IgD-negative memory B cell (primary cell): Measurements from ENCODE around the gene VSTM5. TPM values are rescaled to one million over a fixed set of nuclear protein-coding genes. Genes with fewer than 3 reads are reported as not detected.
A peak's percentile ranks its signal among the peaks of the same experiment; 100 is the strongest.

Experiments used
- H3K27ac Mint-ChIP-seq, 3 donors: one replicate each; pipeline ENCODE4 v1.8.0; 2020 to 2022; ENCODE audit warnings: mild to moderate bottlenecking in 3 of 3, mixed read lengths in 3 of 3, moderate library complexity in 1 of 3
- H3K27me3 Mint-ChIP-seq: one replicate; pipeline ENCODE4 v1.8.0; 2021; ENCODE audit warnings: mixed read lengths
- H3K36me3 Mint-ChIP-seq: one replicate; pipeline ENCODE4 v1.8.0; 2020; ENCODE audit warnings: mild to moderate bottlenecking, mixed read lengths
- H3K4me1 Mint-ChIP-seq, 3 donors: one replicate each; pipeline ENCODE4 v1.8.0; 2020 to 2022; ENCODE audit warnings: mixed read lengths in 3 of 3, mild to moderate bottlenecking in 1 of 3
- H3K4me3 Mint-ChIP-seq, 4 donors: one replicate each; pipeline ENCODE4 v1.8.0; 2020 to 2022; ENCODE audit warnings: mild to moderate bottlenecking in 4 of 4, mixed read lengths in 4 of 4, moderate library complexity in 3 of 4
- H3K9me3 Mint-ChIP-seq, 3 donors: one replicate each; pipeline ENCODE4 v1.8.0; 2020 to 2021; ENCODE audit warnings: mixed read lengths in 3 of 3, mild to moderate bottlenecking in 1 of 3
- polyA plus RNA-seq: library from polyadenylated mRNA; unstranded; fragments of 300-500 nt; fragmentation: Illumina TruSeq; gene quantifications from one replicate; pipeline ENCODE4 v1.2.3, GENCODE V29; 2021

The VSTM5 gene
- polyA plus RNA-seq, 1 donor from 2014 or later = 0.06 TPM

- Mint-ChIP-seq H3K27me3 (peaks cover 12% of the 10 kb centered on the region), H3K4me1 (peaks cover 0 to 4% (median 3%) of the 10 kb centered on the region in 3 donors), H3K9me3 (peaks cover 0 to 4% (median 1%) of the 10 kb centered on the region in 3 donors), H3K36me3 (no peaks in the 10 kb centered on the region), H3K27ac (no peak overlapping the region), H3K4me3 (peak overlapping the region in 2 of 4 donors; percentile 70 to 86)
Measured at GRCh38 chr11:93849751-93850593, 446 bp downstream of the VSTM5 start.

- H3K4me1 Mint-ChIP-seq = peaks cover 0 to 4% (median 3%) of the 10 kb centered on the region in 3 donors
- no peaks in the 10 kb centered on the region for H3K36me3 Mint-ChIP-seq
- H3K27me3 Mint-ChIP-seq = peaks cover 12% of the 10 kb centered on the region
- peak overlapping the region in 2 of 4 donors; percentile 70 to 86 for H3K4me3 Mint-ChIP-seq
- H3K9me3 Mint-ChIP-seq = peaks cover 0 to 3% (median 1%) of the 10 kb centered on the region in 3 donors
- H3K27ac Mint-ChIP-seq = no peak overlapping the region
Measured at GRCh38 chr11:93849201-93849600, 1.2 kb downstream of the VSTM5 start.

- Mint-ChIP-seq H3K27ac (no peak overlapping the region), H3K27me3 (peaks cover 11% of the 10 kb centered on the region), H3K36me3 (no peaks in the 10 kb centered on the region), H3K4me3 (no peak overlapping the region), H3K4me1 (peaks cover 0 to 4% (median 3%) of the 10 kb centered on the region in 3 donors), H3K9me3 (no peaks in the 10 kb centered on the region)
Measured at GRCh38 chr11:93846411-93846810, 4.0 kb downstream of the VSTM5 start.

DNA sequence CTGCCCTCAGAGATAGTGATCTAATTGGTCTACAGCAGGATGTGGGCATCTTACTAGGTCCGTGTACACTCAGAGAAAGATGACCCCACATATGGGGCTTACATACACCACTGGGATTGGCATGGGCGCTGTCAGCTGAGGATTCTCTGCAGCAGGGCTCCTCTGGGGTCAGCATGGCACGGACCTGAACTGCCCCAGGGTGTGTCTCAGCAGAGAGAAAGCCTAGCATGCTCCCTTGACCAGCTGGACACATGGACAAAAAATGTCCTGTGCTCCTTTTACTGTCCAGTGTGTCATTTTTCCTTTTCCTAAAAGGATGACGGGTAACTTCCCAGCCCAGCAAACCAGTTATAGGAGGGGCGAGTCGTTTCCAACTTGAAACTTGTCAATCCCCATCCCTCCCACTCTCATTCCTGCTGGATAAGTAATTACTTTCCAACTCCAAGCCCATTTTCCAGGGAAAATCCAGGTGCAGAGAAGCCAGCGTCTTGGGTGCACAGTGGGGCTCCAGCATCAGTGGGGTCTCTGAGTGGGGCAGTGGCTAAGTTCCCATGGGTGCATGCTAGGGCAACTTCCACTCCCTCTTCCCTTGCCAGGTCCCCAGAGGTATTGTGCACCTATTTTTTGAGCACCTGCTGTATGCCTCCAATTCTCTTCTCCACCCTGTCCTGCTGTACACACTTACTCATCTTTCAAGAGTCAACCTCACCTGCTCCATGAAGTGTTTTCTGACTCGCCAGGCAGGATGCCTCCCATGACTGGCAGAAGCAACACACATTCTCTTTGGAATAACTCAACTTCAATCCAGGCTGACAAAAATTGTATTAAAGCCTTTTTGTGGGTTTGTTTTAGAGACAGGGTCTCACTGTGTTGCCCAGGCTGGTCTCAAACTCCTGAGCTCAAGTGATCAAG is 5.0 kb downstream of the VSTM5 start:
- no peak overlapping the region for H3K27ac Mint-ChIP-seq
- no peaks in the 10 kb centered on the region for H3K9me3 Mint-ChIP-seq
- peaks cover 11% of the 10 kb centered on the region for H3K27me3 Mint-ChIP-seq
- H3K4me1 Mint-ChIP-seq = peaks cover 0 to 4% (median 3%) of the 10 kb centered on the region in 3 donors
- H3K4me3 Mint-ChIP-seq = no peak overlapping the region
- H3K36me3 Mint-ChIP-seq = no peaks in the 10 kb centered on the region

DNA sequence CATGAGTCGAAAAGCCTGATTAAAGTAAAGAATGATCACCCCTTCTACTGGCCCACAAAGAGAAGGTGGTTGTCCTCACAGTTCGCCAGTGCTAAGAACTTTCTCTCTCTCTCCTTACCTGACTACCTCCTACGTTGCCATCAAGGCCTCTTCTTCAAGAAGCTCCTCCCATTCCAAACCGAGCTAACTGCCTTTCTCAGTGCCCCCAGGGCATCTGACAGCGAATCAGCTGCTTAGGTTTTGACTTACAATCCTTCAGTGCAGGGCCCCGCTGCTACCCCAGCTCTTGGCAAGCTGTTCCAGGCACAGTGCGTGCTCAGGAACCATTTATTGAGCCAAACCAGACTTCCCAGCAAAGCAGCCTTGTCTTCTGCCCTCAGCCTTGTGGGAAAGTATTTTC is 5.8 kb downstream of the VSTM5 start:
- peaks cover 8% of the 10 kb centered on the region for H3K27me3 Mint-ChIP-seq
- H3K4me1 Mint-ChIP-seq = peaks cover 0 to 2% (median 1%) of the 10 kb centered on the region in 3 donors
- H3K9me3 Mint-ChIP-seq = no peaks in the 10 kb centered on the region
- no peak overlapping the region for H3K4me3 Mint-ChIP-seq
- no peak overlapping the region for H3K27ac Mint-ChIP-seq
- no peaks in the 10 kb centered on the region for H3K36me3 Mint-ChIP-seq

DNA sequence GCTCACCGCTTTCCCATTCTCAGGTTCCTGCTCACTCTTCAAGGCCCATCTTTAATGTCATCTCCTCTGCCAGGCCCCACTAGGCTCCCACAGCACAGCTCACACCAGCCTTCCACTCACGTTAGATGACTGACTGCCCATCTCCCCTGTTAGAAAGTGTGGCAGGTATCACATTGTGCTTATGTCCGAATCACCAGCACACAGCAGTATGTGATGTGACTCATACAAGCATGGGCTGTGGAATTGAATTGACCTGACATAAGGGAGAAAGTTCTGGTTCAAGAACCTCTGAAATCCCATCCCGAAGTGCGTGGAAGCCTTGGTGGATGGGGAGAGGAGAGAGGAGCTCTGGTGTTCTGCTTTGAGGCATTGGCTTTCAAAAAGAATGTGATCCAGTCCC is 6.5 kb downstream of the VSTM5 start:
- Mint-ChIP-seq H3K36me3 (no peaks in the 10 kb centered on the region), H3K4me3 (no peak overlapping the region), H3K27ac (no peak overlapping the region), H3K9me3 (no peaks in the 10 kb centered on the region), H3K27me3 (peaks cover 2% of the 10 kb centered on the region), H3K4me1 (no peaks in the 10 kb centered on the region)

- H3K27me3 Mint-ChIP-seq = peaks cover 2% of the 10 kb centered on the region
- H3K9me3 Mint-ChIP-seq = no peaks in the 10 kb centered on the region
- H3K4me3 Mint-ChIP-seq = no peak overlapping the region
- peak overlapping the region in 1 of 3 donors; percentile 8 for H3K27ac Mint-ChIP-seq
- H3K4me1 Mint-ChIP-seq = no peaks in the 10 kb centered on the region
- H3K36me3 Mint-ChIP-seq = no peaks in the 10 kb centered on the region
Measured at GRCh38 chr11:93842461-93842860, 8.0 kb downstream of the VSTM5 start.

DNA sequence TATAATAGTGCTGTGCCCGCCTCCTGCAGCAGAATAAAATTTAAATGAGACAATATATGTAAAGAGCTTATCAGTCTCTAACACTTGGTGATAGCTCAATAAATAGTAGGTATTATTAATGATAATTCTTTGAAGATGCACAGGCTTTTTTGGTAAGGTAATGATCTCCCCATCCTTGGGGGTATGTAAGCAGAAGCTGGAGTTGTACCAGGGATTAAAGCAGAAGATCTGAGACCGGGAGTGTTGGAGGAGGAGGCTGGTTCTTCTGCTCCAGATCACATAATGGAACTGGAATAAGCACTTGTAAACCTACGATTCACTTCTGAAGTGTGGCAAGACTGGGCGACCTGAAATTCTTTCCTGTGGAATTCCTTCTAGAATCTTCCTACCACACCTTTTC is 8.4 kb downstream of the VSTM5 start:
- no peaks in the 10 kb centered on the region for H3K36me3 Mint-ChIP-seq

GRCh38 chr11:93841446-93841845 is 9.0 kb downstream of the VSTM5 start:
- Mint-ChIP-seq H3K9me3 (no peaks in the 10 kb centered on the region), H3K27ac (no peak overlapping the region), H3K4me1 (no peaks in the 10 kb centered on the region), H3K36me3 (no peaks in the 10 kb centered on the region), H3K27me3 (peaks cover 2% of the 10 kb centered on the region), H3K4me3 (no peak overlapping the region)

More for the DNA sequence above, 8.4 kb downstream of the VSTM5 start:
- H3K27ac Mint-ChIP-seq = peak overlapping the region in 1 of 3 donors; percentile 8
- no peaks in the 10 kb centered on the region for H3K4me1 Mint-ChIP-seq
- H3K4me3 Mint-ChIP-seq = no peak overlapping the region
- peaks cover 2% of the 10 kb centered on the region for H3K27me3 Mint-ChIP-seq
- no peaks in the 10 kb centered on the region for H3K9me3 Mint-ChIP-seq

- peaks cover 2% of the 10 kb centered on the region for H3K27me3 Mint-ChIP-seq
- no peaks in the 10 kb centered on the region for H3K4me1 Mint-ChIP-seq
- no peak overlapping the region for H3K27ac Mint-ChIP-seq
- no peak overlapping the region for H3K4me3 Mint-ChIP-seq
- no peaks in the 10 kb centered on the region for H3K9me3 Mint-ChIP-seq
- no peaks in the 10 kb centered on the region for H3K36me3 Mint-ChIP-seq
Measured at GRCh38 chr11:93840981-93841380, 9.4 kb downstream of the VSTM5 start.

DNA sequence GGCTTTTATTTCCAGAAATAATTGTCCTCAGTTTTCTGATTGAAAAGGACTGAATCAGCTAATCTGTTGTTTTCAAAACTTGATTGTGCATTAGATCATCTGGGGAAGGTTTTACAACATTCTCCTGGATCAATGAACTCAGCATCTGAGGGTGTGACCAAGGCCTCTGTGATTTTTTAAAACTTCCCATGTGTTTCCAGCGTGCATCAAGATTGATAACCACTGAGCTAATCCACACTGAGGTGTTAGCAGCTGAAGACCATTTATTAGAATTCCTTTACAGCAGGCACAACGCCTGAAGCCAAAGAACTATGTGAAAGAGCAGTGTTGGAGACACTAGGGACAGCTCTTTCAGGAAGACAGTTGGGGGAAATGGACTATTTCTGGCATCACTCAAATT is 10.2 kb downstream of the VSTM5 start:
- H3K36me3 Mint-ChIP-seq = no peaks in the 10 kb centered on the region
- no peaks in the 10 kb centered on the region for H3K9me3 Mint-ChIP-seq
- no peak overlapping the region for H3K27ac Mint-ChIP-seq
- no peaks in the 10 kb centered on the region for H3K4me1 Mint-ChIP-seq
- peaks cover 2% of the 10 kb centered on the region for H3K27me3 Mint-ChIP-seq
- no peak overlapping the region for H3K4me3 Mint-ChIP-seq

DNA sequence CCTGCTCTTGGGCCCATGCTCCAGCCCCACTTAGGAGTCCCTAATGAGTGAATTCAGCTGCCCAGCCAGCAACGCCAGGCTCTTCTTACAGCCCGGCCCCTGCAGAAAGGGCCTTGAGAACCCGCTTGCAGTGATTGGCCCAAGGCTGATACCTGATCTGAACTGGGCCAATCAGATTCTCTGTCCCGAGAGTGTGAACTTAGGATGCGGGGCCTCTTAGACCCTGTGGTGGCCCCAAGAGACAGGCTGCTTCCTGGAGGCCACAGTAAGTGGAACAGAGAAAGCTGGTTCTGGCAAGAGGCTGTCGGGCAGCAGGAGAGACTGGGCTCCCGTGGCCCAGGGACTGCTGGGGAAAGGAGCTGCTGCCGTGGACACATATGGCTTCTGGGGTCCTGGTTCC is 11.5 kb downstream of the VSTM5 start:
- no peak overlapping the region for H3K4me3 Mint-ChIP-seq

DNA sequence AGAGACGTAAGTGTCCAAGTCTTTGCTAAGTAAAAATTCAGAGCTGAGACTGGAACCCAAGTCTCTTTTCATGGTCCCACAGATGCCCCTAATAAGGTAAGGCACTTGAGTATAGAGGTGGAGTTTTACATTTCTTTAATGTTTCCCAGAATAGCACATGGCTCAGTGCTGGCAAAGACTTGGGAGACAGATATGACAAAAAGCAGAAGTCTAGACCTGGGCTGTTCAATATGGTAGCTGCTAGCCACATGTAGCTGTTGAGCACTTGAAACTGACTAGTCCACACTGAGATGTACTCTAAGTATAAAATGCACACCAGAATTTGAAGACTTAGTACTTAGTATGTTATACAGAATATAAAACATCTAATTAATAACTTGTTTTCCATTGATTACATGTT is 17.6 kb downstream of the VSTM5 start:
- H3K4me1 Mint-ChIP-seq = no peaks in the 10 kb centered on the region
- H3K36me3 Mint-ChIP-seq = no peaks in the 10 kb centered on the region
- no peak overlapping the region for H3K4me3 Mint-ChIP-seq
- H3K9me3 Mint-ChIP-seq = peaks cover 0 to 4% (median 0%) of the 10 kb centered on the region in 3 donors
- no peak overlapping the region for H3K27ac Mint-ChIP-seq
- H3K27me3 Mint-ChIP-seq = no peaks in the 10 kb centered on the region

More for the DNA sequence above, 11.5 kb downstream of the VSTM5 start:
- H3K4me1 Mint-ChIP-seq = no peaks in the 10 kb centered on the region
- no peak overlapping the region for H3K27ac Mint-ChIP-seq
- peaks cover 0 to under 1% (median 0%) of the 10 kb centered on the region in 3 donors for H3K9me3 Mint-ChIP-seq
- H3K36me3 Mint-ChIP-seq = no peaks in the 10 kb centered on the region
- peaks cover 2% of the 10 kb centered on the region for H3K27me3 Mint-ChIP-seq

GRCh38 chr11:93831343-93832127 is 18.9 kb downstream of the VSTM5 start:
- Mint-ChIP-seq H3K27ac (no peak overlapping the region), H3K36me3 (peaks cover 2% of the 10 kb centered on the region), H3K9me3 (peaks cover 0 to 4% (median 0%) of the 10 kb centered on the region in 3 donors), H3K4me1 (no peaks in the 10 kb centered on the region), H3K27me3 (no peaks in the 10 kb centered on the region), H3K4me3 (no peak overlapping the region)
